ENCODE results near the gene ABLIM1. TPM values are rescaled to one million over a fixed set of nuclear protein-coding genes. Genes with fewer than 3 reads are reported as not detected.

ABLIM1 gene
- total RNA-seq, 1 experiment from 2014 or later: 89.4 TPM

DNA sequence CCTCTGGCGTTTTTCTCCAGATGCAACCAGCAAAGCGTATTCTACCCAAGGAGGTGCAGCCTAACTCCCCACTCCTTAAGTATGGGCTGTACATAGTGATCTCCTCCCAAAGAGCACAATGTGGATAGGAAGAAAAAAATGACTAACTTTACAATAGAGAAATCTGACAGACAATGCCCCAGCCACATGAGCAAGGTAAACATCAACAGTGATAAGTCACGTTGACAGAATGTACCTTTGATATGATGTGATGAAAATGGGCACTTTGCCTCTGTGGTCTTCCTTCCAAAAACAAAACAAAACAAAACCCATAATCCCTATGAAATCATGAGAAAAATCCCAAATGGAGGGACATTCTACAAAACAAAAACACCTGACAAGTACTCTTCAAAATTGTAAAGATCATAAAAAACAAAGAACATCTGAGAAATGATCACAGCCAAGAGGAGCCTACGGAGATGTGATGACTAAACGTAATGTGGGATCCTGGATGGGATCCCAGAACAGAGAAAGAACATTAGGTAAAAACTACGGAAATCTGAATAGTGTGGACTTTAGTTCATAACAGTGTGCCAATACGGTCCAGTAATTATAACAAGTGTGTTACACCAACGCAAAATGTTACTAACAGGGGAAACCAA is 50.6 kb downstream of the ABLIM1 start:
- Mint-ChIP-seq H3K27ac (ENCODE audit: unreplicated experiment) (no peak overlapping the region), H3K36me3 (ENCODE audit: insufficient read depth, unreplicated experiment) (no peaks in the 10 kb centered on the region), H3K4me3 (ENCODE audit: low read depth, unreplicated experiment) (no peak overlapping the region), H3K4me1 (ENCODE audit: low read depth, unreplicated experiment) (peaks cover 54% of the 10 kb centered on the region), H3K27me3 (ENCODE audit: unreplicated experiment) (no peaks in the 10 kb centered on the region), H3K9me3 (ENCODE audit: low read depth, unreplicated experiment) (no peaks in the 10 kb centered on the region)
- intact Hi-C loops (cut with micrococcal nuclease; ENCODE audit: unreplicated experiment): no loop called here
- TF ChIP-seq, protein P1, sequence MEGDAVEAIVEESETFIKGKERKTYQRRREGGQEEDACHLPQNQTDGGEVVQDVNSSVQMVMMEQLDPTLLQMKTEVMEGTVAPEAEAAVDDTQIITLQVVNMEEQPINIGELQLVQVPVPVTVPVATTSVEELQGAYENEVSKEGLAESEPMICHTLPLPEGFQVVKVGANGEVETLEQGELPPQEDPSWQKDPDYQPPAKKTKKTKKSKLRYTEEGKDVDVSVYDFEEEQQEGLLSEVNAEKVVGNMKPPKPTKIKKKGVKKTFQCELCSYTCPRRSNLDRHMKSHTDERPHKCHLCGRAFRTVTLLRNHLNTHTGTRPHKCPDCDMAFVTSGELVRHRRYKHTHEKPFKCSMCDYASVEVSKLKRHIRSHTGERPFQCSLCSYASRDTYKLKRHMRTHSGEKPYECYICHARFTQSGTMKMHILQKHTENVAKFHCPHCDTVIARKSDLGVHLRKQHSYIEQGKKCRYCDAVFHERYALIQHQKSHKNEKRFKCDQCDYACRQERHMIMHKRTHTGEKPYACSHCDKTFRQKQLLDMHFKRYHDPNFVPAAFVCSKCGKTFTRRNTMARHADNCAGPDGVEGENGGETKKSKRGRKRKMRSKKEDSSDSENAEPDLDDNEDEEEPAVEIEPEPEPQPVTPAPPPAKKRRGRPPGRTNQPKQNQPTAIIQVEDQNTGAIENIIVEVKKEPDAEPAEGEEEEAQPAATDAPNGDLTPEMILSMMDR (IDR thresholded peaks at IDR 0.05; ENCODE audit: unreplicated experiment): no peak
- BruUV-seq (replicated peaks): no TSS peak
- CTCF ChIA-PET: no interaction called here
- no peak for DNase-seq

GRCh38 chr10:114605155-114605797 is 52.8 kb downstream of the ABLIM1 start:
- intact Hi-C loops (cut with micrococcal nuclease; ENCODE audit: unreplicated experiment): no loop called here
- H3K36me3 Mint-ChIP-seq (ENCODE audit: insufficient read depth, unreplicated experiment): no peaks in the 10 kb centered on the region
- BruUV-seq (replicated peaks): no TSS peak
- CTCF ChIA-PET: no interaction called here
- no peak overlapping the region for H3K4me3 Mint-ChIP-seq (ENCODE audit: low read depth, unreplicated experiment)
- TF ChIP-seq, protein P1 (IDR thresholded peaks at IDR 0.05; ENCODE audit: unreplicated experiment): no peak
- peaks cover 40% of the 10 kb centered on the region for H3K4me1 Mint-ChIP-seq (ENCODE audit: low read depth, unreplicated experiment)
- DNase-seq: no peak
- no peaks in the 10 kb centered on the region for H3K9me3 Mint-ChIP-seq (ENCODE audit: low read depth, unreplicated experiment)
- H3K27me3 Mint-ChIP-seq (ENCODE audit: unreplicated experiment): no peaks in the 10 kb centered on the region
- peak overlapping the region; percentile 41 for H3K27ac Mint-ChIP-seq (ENCODE audit: unreplicated experiment)

GRCh38 chr10:114604357-114605130 is 53.5 kb downstream of the ABLIM1 start:
- no peaks in the 10 kb centered on the region for H3K27me3 Mint-ChIP-seq (ENCODE audit: unreplicated experiment)
- CTCF ChIA-PET: interaction anchor here (0.7 to 1.0 kb wide), 2 partner anchors 8 to 259 kb away, joined by 3 read pairs; no protein-coding TSS in a partner anchor
- no peak overlapping the region for H3K4me3 Mint-ChIP-seq (ENCODE audit: low read depth, unreplicated experiment)
- BruUV-seq (replicated peaks): no TSS peak
- intact Hi-C loops (cut with micrococcal nuclease; ENCODE audit: unreplicated experiment): no loop called here
- peak overlapping the region; percentile 41 for H3K27ac Mint-ChIP-seq (ENCODE audit: unreplicated experiment)
- no peak for DNase-seq
- TF ChIP-seq, protein P1 (IDR thresholded peaks at IDR 0.05; ENCODE audit: unreplicated experiment): no peak
- peaks cover 38% of the 10 kb centered on the region for H3K4me1 Mint-ChIP-seq (ENCODE audit: low read depth, unreplicated experiment)
- no peaks in the 10 kb centered on the region for H3K9me3 Mint-ChIP-seq (ENCODE audit: low read depth, unreplicated experiment)
- no peaks in the 10 kb centered on the region for H3K36me3 Mint-ChIP-seq (ENCODE audit: insufficient read depth, unreplicated experiment)

GRCh38 chr10:114603948-114604347 is 54.1 kb downstream of the ABLIM1 start:
- H3K9me3 Mint-ChIP-seq (ENCODE audit: low read depth, unreplicated experiment): no peaks in the 10 kb centered on the region
- CTCF ChIA-PET: interaction anchor here (0.7 to 1.0 kb wide), 2 partner anchors 9 to 260 kb away, joined by 3 read pairs; no protein-coding TSS in a partner anchor
- intact Hi-C loops (cut with micrococcal nuclease; ENCODE audit: unreplicated experiment): no loop called here
- DNase-seq: no peak
- no peak overlapping the region for H3K27ac Mint-ChIP-seq (ENCODE audit: unreplicated experiment)
- no TSS peak for BruUV-seq (replicated peaks)
- TF ChIP-seq, protein P1 (IDR thresholded peaks at IDR 0.05; ENCODE audit: unreplicated experiment): no peak
- no peak overlapping the region for H3K4me3 Mint-ChIP-seq (ENCODE audit: low read depth, unreplicated experiment)
- no peaks in the 10 kb centered on the region for H3K36me3 Mint-ChIP-seq (ENCODE audit: insufficient read depth, unreplicated experiment)
- no peaks in the 10 kb centered on the region for H3K27me3 Mint-ChIP-seq (ENCODE audit: unreplicated experiment)
- peaks cover 32% of the 10 kb centered on the region for H3K4me1 Mint-ChIP-seq (ENCODE audit: low read depth, unreplicated experiment)
